ENCODE results near the gene HAO2. TPM values are rescaled to one million over a fixed set of nuclear protein-coding genes. Genes with fewer than 3 reads are reported as not detected.

Gene HAO2
- total RNA-seq, 1 donor from 2014 or later, result not detected

- no peak for DNase-seq (ENCODE audit: low spot score in 2 of 2, unreplicated experiment in 2 of 2)
- H3K36me3 Mint-ChIP-seq, result no peaks in the 10 kb centered on the region
- TF ChIP-seq, protein P1, sequence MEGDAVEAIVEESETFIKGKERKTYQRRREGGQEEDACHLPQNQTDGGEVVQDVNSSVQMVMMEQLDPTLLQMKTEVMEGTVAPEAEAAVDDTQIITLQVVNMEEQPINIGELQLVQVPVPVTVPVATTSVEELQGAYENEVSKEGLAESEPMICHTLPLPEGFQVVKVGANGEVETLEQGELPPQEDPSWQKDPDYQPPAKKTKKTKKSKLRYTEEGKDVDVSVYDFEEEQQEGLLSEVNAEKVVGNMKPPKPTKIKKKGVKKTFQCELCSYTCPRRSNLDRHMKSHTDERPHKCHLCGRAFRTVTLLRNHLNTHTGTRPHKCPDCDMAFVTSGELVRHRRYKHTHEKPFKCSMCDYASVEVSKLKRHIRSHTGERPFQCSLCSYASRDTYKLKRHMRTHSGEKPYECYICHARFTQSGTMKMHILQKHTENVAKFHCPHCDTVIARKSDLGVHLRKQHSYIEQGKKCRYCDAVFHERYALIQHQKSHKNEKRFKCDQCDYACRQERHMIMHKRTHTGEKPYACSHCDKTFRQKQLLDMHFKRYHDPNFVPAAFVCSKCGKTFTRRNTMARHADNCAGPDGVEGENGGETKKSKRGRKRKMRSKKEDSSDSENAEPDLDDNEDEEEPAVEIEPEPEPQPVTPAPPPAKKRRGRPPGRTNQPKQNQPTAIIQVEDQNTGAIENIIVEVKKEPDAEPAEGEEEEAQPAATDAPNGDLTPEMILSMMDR (IDR thresholded peaks at IDR 0.05; ENCODE audit: unreplicated experiment), result no peak
- no peaks in the 10 kb centered on the region for H3K27me3 Mint-ChIP-seq (ENCODE audit: low read depth)
- no peak overlapping the region for H3K27ac Mint-ChIP-seq
- peaks cover 10% of the 10 kb centered on the region for H3K4me1 Mint-ChIP-seq
- no peaks in the 10 kb centered on the region for H3K9me3 Mint-ChIP-seq
- no peak overlapping the region for H3K4me3 Mint-ChIP-seq
Observed at GRCh38 chr1:119338004-119338403, 30.6 kb upstream of the HAO2 start.

- no peaks in the 10 kb centered on the region for H3K27me3 Mint-ChIP-seq (ENCODE audit: low read depth)
- peaks cover 3% of the 10 kb centered on the region for H3K9me3 Mint-ChIP-seq
- no peaks in the 10 kb centered on the region for H3K36me3 Mint-ChIP-seq
- peaks cover 7% of the 10 kb centered on the region for H3K4me1 Mint-ChIP-seq
- H3K4me3 Mint-ChIP-seq, result no peak overlapping the region
- TF ChIP-seq, protein P1 (IDR thresholded peaks at IDR 0.05; ENCODE audit: unreplicated experiment), result no peak
- H3K27ac Mint-ChIP-seq, result no peak overlapping the region
- DNase-seq (ENCODE audit: low spot score in 2 of 2, unreplicated experiment in 2 of 2), result no peak
Observed at GRCh38 chr1:119338757-119339156, 29.8 kb upstream of the HAO2 start.

DNA sequence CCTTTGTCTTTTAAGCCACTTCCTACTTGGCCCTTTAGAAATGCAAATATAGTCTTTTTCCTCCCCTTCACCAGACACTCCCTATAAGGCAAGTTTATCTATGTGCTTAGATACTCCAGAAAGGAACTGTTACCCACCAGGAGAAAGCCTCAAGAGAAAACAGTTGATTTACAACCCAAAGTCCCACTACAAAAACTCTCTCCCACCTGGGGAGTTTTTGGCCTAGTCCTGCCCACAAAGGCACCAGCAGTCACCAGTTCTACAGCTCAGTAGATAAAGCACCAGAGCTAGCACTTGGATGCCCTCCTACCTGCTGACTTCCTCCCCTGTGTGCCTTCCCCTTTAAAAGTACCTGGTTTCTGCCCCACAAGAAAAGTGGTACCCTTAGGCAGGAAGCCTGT, 27.7 kb upstream of the HAO2 start:
- no peaks in the 10 kb centered on the region for H3K27me3 Mint-ChIP-seq (ENCODE audit: low read depth)
- no peak for DNase-seq (ENCODE audit: low spot score in 2 of 2, unreplicated experiment in 2 of 2)
- no peak overlapping the region for H3K27ac Mint-ChIP-seq
- peaks cover 7% of the 10 kb centered on the region for H3K4me1 Mint-ChIP-seq
- no peak overlapping the region for H3K4me3 Mint-ChIP-seq
- TF ChIP-seq, protein P1 (IDR thresholded peaks at IDR 0.05; ENCODE audit: unreplicated experiment), result no peak
- no peaks in the 10 kb centered on the region for H3K36me3 Mint-ChIP-seq
- peaks cover 11% of the 10 kb centered on the region for H3K9me3 Mint-ChIP-seq

GRCh38 chr1:119341372-119341947, 27.1 kb upstream of the HAO2 start:
- peaks cover 7% of the 10 kb centered on the region for H3K4me1 Mint-ChIP-seq
- peaks cover 11% of the 10 kb centered on the region for H3K9me3 Mint-ChIP-seq
- no peaks in the 10 kb centered on the region for H3K36me3 Mint-ChIP-seq
- TF ChIP-seq, protein P1 (IDR thresholded peaks at IDR 0.05; ENCODE audit: unreplicated experiment), result no peak
- no peak overlapping the region for H3K27ac Mint-ChIP-seq
- no peak for DNase-seq (ENCODE audit: low spot score in 2 of 2, unreplicated experiment in 2 of 2)
- no peaks in the 10 kb centered on the region for H3K27me3 Mint-ChIP-seq (ENCODE audit: low read depth)
- H3K4me3 Mint-ChIP-seq, result no peak overlapping the region

DNA sequence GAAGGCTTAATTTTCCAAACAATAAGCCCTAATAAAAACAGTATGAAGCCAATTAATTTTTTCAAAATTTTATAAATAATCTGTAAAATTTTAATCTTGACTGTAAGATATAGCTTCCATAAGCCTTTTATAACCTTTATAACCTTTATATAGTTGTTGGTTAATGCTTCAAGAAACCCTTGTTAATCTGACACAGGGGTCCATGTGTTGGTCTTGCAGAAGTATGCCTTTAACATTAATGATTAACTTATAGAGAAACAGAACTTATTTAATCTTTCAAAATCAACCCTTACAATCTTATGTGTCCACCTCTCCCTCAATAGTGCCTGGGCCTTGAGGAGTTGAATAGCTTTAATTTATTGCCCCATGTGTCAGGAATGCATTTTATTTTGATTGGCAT, 23.2 kb upstream of the HAO2 start:
- Mint-ChIP-seq H3K27ac (no peak overlapping the region), H3K36me3 (no peaks in the 10 kb centered on the region), H3K27me3 (ENCODE audit: low read depth) (peaks cover 5% of the 10 kb centered on the region), H3K9me3 (peaks cover 11% of the 10 kb centered on the region), H3K4me3 (no peak overlapping the region), H3K4me1 (peaks cover 7% of the 10 kb centered on the region)
- no peak for DNase-seq (ENCODE audit: low spot score in 2 of 2, unreplicated experiment in 2 of 2)
- TF ChIP-seq, protein P1 (IDR thresholded peaks at IDR 0.05; ENCODE audit: unreplicated experiment), result no peak

GRCh38 chr1:119347858-119348257, 20.7 kb upstream of the HAO2 start:
- no peak for DNase-seq (ENCODE audit: low spot score in 2 of 2, unreplicated experiment in 2 of 2)
- H3K9me3 Mint-ChIP-seq, result peaks cover 11% of the 10 kb centered on the region
- H3K4me3 Mint-ChIP-seq, result no peak overlapping the region
- H3K4me1 Mint-ChIP-seq, result no peaks in the 10 kb centered on the region
- TF ChIP-seq, protein P1 (IDR thresholded peaks at IDR 0.05; ENCODE audit: unreplicated experiment), result no peak
- H3K27ac Mint-ChIP-seq, result no peak overlapping the region
- H3K27me3 Mint-ChIP-seq (ENCODE audit: low read depth), result peaks cover 5% of the 10 kb centered on the region
- H3K36me3 Mint-ChIP-seq, result no peaks in the 10 kb centered on the region

Data from mesothelial cell of epicardium (in vitro differentiated cells).